ENCODE results near the gene RMI1. TPM values are rescaled to one million over a fixed set of nuclear protein-coding genes. Genes with fewer than 3 reads are reported as not detected.

Gene RMI1
- total RNA-seq (1 to 10 TPM; 2.9 to 3.4 TPM), polyA plus RNA-seq (1 to 10 TPM; 1.1 to 3.4 TPM)
- long read RNA-seq, donor 1, partial matches to known transcripts: 0 of 4 reads
- long read RNA-seq, donor 1, other reads (novel, unspliced or antisense): 3 of 4 reads
- long read RNA-seq, donor 2, partial matches to known transcripts: 0 of 2 reads
- long read RNA-seq, donor 2, other reads (novel, unspliced or antisense): 1 of 2 reads

DNA sequence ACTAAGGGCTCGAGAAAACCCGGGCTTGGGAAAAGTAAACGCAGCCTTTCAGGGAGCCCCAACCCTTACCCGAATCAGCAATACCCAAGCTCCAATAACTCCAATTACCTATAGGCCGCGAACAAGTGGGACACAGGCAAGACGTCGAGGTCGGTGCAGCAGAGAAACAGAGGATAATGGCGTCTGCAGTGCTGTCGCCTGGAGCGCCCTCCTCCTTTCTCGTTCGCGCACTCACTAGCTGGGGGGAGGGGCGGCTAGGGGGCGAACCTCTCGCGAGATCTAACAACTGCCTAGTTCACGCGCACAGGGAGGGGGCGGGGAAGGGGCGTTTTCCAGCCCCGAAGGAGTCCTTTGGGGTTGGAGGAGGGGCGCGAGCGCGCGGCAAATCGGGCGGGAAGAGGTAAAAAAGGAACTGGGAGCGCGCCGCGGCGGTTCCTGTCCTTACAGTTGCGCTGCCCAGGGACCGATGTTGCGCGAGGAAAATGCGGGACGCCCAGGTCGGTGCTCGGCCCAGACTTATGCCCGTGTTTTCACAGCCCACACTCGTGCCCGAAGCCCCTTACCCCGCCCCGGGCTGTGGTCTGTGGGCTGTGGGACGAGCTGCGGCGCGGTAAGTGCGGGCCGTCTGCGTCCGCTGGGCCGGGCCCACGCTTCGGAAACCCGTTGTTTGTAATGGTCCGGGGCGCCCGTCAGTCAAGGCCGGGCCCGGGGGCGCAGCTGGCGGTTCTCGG, at the start of gene RMI1:
RMI1 (plus strand) TSS at position 411 of the 731 bp plus-strand sequence. CDS start 20,182 bp downstream, outside the sequence.
- Histone ChIP-seq H3K27me3 (ENCODE audit: control insufficient read depth in 1 of 2, insufficient read depth in 2 of 2, low read length in 1 of 2) (no peaks in the 10 kb centered on the region), H3K4me1 (ENCODE audit: control insufficient read depth in 1 of 2, insufficient read depth in 2 of 2, low read length in 2 of 2) (peaks cover 0 to under 1% of the 10 kb centered on the region in 2 donors), H3K9me3 (ENCODE audit: control insufficient read depth, low read length) (no peaks in the 10 kb centered on the region), H3K36me3 (ENCODE audit: control insufficient read depth in 1 of 2, insufficient read depth in 2 of 2, low read length in 1 of 2) (no peaks in the 10 kb centered on the region), H3K27ac (ENCODE audit: low read depth in 1 of 2, low read length in 2 of 2) (peak within 1 kb of the TSS; percentile 74 to 91), H3K4me3 (ENCODE audit: low read length in 2 of 2) (peak within 1 kb of the TSS; percentile 67 to 83)
- intact Hi-C loops (cut with DNase I): loop anchor here in 1 of 2 donors (1.0 to 5.0 kb wide), 3 partner anchors 24 to 190 kb away; partner anchors contain the start of gene KIF27
- peak; percentile 98 for ATAC-seq (ENCODE audit: low FRiP score)
- DNase-seq: peak; percentile 100
- WGBS, 2 donors: 0% methylated on average over 66 to 69 of the region's 69 CpGs

- Histone ChIP-seq H3K4me1 (ENCODE audit: control insufficient read depth in 1 of 2, insufficient read depth in 2 of 2, low read length in 2 of 2) (no peaks in the 10 kb centered on the region), H3K9me3 (ENCODE audit: control insufficient read depth, low read length) (no peaks in the 10 kb centered on the region), H3K4me3 (ENCODE audit: low read length in 2 of 2) (no peak overlapping the region), H3K36me3 (ENCODE audit: control insufficient read depth in 1 of 2, insufficient read depth in 2 of 2, low read length in 1 of 2) (no peaks in the 10 kb centered on the region), H3K27me3 (ENCODE audit: control insufficient read depth in 1 of 2, insufficient read depth in 2 of 2, low read length in 1 of 2) (no peaks in the 10 kb centered on the region), H3K27ac (ENCODE audit: low read depth in 1 of 2, low read length in 2 of 2) (no peak overlapping the region)
- 90 to 92% methylated on average over 5 of the region's 5 CpGs for WGBS, 2 donors
- intact Hi-C loops (cut with DNase I): loop anchor here in 1 of 2 donors (10.0 kb wide), 1 partner anchor 244 kb away; no protein-coding TSS in a partner anchor
- ATAC-seq (ENCODE audit: low FRiP score) (no peak), DNase-seq (no peak)
Observed at GRCh38 chr9:83930881-83931280, 49.7 kb upstream of the RMI1 start.

- no peak overlapping the region for H3K27ac ChIP-seq (ENCODE audit: low read depth in 1 of 2, low read length in 2 of 2)
- DNase-seq: no peak
- H3K9me3 ChIP-seq (ENCODE audit: control insufficient read depth, low read length): no peaks in the 10 kb centered on the region
- no peak for ATAC-seq (ENCODE audit: low FRiP score)
- H3K27me3 ChIP-seq (ENCODE audit: control insufficient read depth in 1 of 2, insufficient read depth in 2 of 2, low read length in 1 of 2): no peaks in the 10 kb centered on the region
- H3K36me3 ChIP-seq (ENCODE audit: control insufficient read depth in 1 of 2, insufficient read depth in 2 of 2, low read length in 1 of 2): no peaks in the 10 kb centered on the region
- intact Hi-C loops (cut with DNase I): loop anchor here in 1 of 2 donors (10.0 kb wide), 1 partner anchor 243 kb away; no protein-coding TSS in a partner anchor
- 94 to 95% methylated on average over 2 of the region's 2 CpGs for WGBS, 2 donors
- H3K4me1 ChIP-seq (ENCODE audit: control insufficient read depth in 1 of 2, insufficient read depth in 2 of 2, low read length in 2 of 2): no peaks in the 10 kb centered on the region
- no peak overlapping the region for H3K4me3 ChIP-seq (ENCODE audit: low read length in 2 of 2)
Observed at GRCh38 chr9:83932011-83932410, 48.6 kb upstream of the RMI1 start.

DNA sequence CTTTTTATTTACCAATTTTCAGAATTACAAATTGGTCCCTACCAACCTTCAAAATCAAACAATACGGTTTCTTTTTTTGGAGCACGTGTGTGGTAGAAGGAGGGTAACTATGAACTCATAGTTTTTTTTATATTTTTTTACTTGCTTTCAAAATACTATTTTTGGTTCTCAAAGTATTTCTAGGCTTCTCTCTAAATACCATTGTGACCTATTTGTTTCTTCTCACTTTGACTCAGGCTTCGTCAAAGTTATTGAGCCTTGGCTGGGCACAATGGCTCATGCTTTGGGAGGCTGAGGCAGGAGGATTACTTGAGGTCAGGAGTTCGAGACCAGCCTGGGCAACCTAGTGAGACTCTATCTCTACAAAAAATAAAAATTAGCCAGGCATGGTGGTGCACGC, 47.8 kb upstream of the RMI1 start:
- DNase-seq: no peak
- WGBS, 2 donors: 44 to 50% methylated on average over 5 of the region's 5 CpGs
- no peaks in the 10 kb centered on the region for H3K36me3 ChIP-seq (ENCODE audit: control insufficient read depth in 1 of 2, insufficient read depth in 2 of 2, low read length in 1 of 2)
- H3K4me1 ChIP-seq (ENCODE audit: control insufficient read depth in 1 of 2, insufficient read depth in 2 of 2, low read length in 2 of 2): no peaks in the 10 kb centered on the region
- no peak overlapping the region for H3K27ac ChIP-seq (ENCODE audit: low read depth in 1 of 2, low read length in 2 of 2)
- no peaks in the 10 kb centered on the region for H3K27me3 ChIP-seq (ENCODE audit: control insufficient read depth in 1 of 2, insufficient read depth in 2 of 2, low read length in 1 of 2)
- no peak for ATAC-seq (ENCODE audit: low FRiP score)
- intact Hi-C loops (cut with DNase I): loop anchor here in 1 of 2 donors (10.0 kb wide), 1 partner anchor 242 kb away; no protein-coding TSS in a partner anchor
- H3K9me3 ChIP-seq (ENCODE audit: control insufficient read depth, low read length): no peaks in the 10 kb centered on the region
- H3K4me3 ChIP-seq (ENCODE audit: low read length in 2 of 2): no peak overlapping the region

DNA sequence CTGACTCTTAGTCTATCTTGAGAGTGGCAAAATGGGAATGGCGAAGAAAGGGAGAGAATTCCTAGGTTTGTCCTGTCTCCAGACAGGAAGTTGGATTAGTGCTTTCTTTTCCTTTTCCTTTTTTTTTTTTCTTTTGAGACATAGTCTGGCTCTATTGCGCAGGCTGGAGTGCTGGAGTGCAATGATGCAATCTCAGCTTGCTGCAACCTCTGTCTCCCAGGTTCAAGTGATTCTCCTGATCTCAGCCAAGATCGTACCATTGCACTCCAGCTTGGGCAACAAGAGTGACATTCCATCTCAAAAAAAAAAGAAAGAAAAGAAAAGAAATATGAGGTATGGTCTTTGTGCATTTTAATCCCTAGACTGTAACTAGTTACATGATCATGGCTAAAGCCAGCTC, 46.8 kb upstream of the RMI1 start:
- DNase-seq: no peak
- H3K27me3 ChIP-seq (ENCODE audit: control insufficient read depth in 1 of 2, insufficient read depth in 2 of 2, low read length in 1 of 2): no peaks in the 10 kb centered on the region
- no peak overlapping the region for H3K27ac ChIP-seq (ENCODE audit: low read depth in 1 of 2, low read length in 2 of 2)
- no peaks in the 10 kb centered on the region for H3K36me3 ChIP-seq (ENCODE audit: control insufficient read depth in 1 of 2, insufficient read depth in 2 of 2, low read length in 1 of 2)
- H3K9me3 ChIP-seq (ENCODE audit: control insufficient read depth, low read length): no peaks in the 10 kb centered on the region
- ATAC-seq (ENCODE audit: low FRiP score): no peak
- intact Hi-C loops (cut with DNase I): loop anchor here in 1 of 2 donors (10.0 kb wide), 1 partner anchor 241 kb away; no protein-coding TSS in a partner anchor
- no peaks in the 10 kb centered on the region for H3K4me1 ChIP-seq (ENCODE audit: control insufficient read depth in 1 of 2, insufficient read depth in 2 of 2, low read length in 2 of 2)
- 89 to 92% methylated on average over 3 of the region's 3 CpGs for WGBS, 2 donors
- no peak overlapping the region for H3K4me3 ChIP-seq (ENCODE audit: low read length in 2 of 2)

- intact Hi-C loops (cut with DNase I): loop anchor here in 1 of 2 donors (5.0 to 10.0 kb wide), 2 partner anchors 240 to 383 kb away; no protein-coding TSS in a partner anchor
- no peak for ATAC-seq (ENCODE audit: low FRiP score)
- 87% methylated on average over 5 of the region's 5 CpGs for WGBS, 2 donors
Observed at GRCh38 chr9:83934569-83935275, 45.9 kb upstream of the RMI1 start.

GRCh38 chr9:83935276-83935935, 45.2 kb upstream of the RMI1 start:
- Histone ChIP-seq H3K9me3 (ENCODE audit: control insufficient read depth, low read length) (no peaks in the 10 kb centered on the region), H3K27me3 (ENCODE audit: control insufficient read depth in 1 of 2, insufficient read depth in 2 of 2, low read length in 1 of 2) (no peaks in the 10 kb centered on the region), H3K36me3 (ENCODE audit: control insufficient read depth in 1 of 2, insufficient read depth in 2 of 2, low read length in 1 of 2) (no peaks in the 10 kb centered on the region), H3K4me3 (ENCODE audit: low read length in 2 of 2) (no peak overlapping the region), H3K27ac (ENCODE audit: low read depth in 1 of 2, low read length in 2 of 2) (no peak overlapping the region), H3K4me1 (ENCODE audit: control insufficient read depth in 1 of 2, insufficient read depth in 2 of 2, low read length in 2 of 2) (no peaks in the 10 kb centered on the region)
- WGBS, 2 donors: 61 to 63% methylated on average over 3 of the region's 3 CpGs
- ATAC-seq (ENCODE audit: low FRiP score): no peak
- intact Hi-C loops (cut with DNase I): loop anchor here in 1 of 2 donors (5.0 to 10.0 kb wide), 2 partner anchors 239 to 382 kb away; no protein-coding TSS in a partner anchor
- DNase-seq: no peak

More at GRCh38 chr9:83934569-83935275, 45.9 kb upstream of the RMI1 start:
- DNase-seq: no peak
- no peak overlapping the region for H3K4me3 ChIP-seq (ENCODE audit: low read length in 2 of 2)
- H3K9me3 ChIP-seq (ENCODE audit: control insufficient read depth, low read length): no peaks in the 10 kb centered on the region
- no peaks in the 10 kb centered on the region for H3K4me1 ChIP-seq (ENCODE audit: control insufficient read depth in 1 of 2, insufficient read depth in 2 of 2, low read length in 2 of 2)
- H3K27ac ChIP-seq (ENCODE audit: low read depth in 1 of 2, low read length in 2 of 2): no peak overlapping the region
- H3K36me3 ChIP-seq (ENCODE audit: control insufficient read depth in 1 of 2, insufficient read depth in 2 of 2, low read length in 1 of 2): no peaks in the 10 kb centered on the region
- no peaks in the 10 kb centered on the region for H3K27me3 ChIP-seq (ENCODE audit: control insufficient read depth in 1 of 2, insufficient read depth in 2 of 2, low read length in 1 of 2)

DNA sequence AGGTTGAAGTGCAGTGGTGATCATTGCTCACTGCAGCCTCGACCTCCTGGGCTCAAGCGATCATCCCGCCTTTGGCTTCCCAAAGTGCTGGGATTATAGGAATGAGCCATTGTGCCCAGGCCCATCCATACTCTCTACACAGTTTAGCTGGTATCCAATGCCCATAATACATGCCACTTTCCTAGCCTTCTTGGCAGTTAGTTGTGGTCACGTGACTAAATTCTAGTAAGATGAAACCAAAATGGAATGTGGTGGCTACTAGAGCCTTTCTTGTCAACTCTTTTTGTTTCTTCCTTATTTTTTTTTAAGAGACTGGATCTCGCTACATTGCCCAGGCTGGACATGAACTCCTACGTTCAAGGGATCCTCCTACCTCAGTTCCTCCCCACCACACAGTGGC, 44.1 kb upstream of the RMI1 start:
- H3K4me3 ChIP-seq (ENCODE audit: low read length in 2 of 2): no peak overlapping the region
- no peaks in the 10 kb centered on the region for H3K27me3 ChIP-seq (ENCODE audit: control insufficient read depth in 1 of 2, insufficient read depth in 2 of 2, low read length in 1 of 2)
- intact Hi-C loops (cut with DNase I): loop anchor here in 1 of 2 donors (2.0 to 10.0 kb wide), 3 partner anchors 238 to 381 kb away; no protein-coding TSS in a partner anchor
- no peaks in the 10 kb centered on the region for H3K9me3 ChIP-seq (ENCODE audit: control insufficient read depth, low read length)
- H3K36me3 ChIP-seq (ENCODE audit: control insufficient read depth in 1 of 2, insufficient read depth in 2 of 2, low read length in 1 of 2): no peaks in the 10 kb centered on the region
- DNase-seq (no peak), ATAC-seq (ENCODE audit: low FRiP score) (no peak)
- H3K27ac ChIP-seq (ENCODE audit: low read depth in 1 of 2, low read length in 2 of 2): no peak overlapping the region
- 76 to 80% methylated on average over 6 of the region's 6 CpGs for WGBS, 2 donors
- H3K4me1 ChIP-seq (ENCODE audit: control insufficient read depth in 1 of 2, insufficient read depth in 2 of 2, low read length in 2 of 2): no peaks in the 10 kb centered on the region
